K562 (cell line): Measurements from ENCODE around the gene CYP46A1. TPM values are rescaled to one million over a fixed set of nuclear protein-coding genes. Genes with fewer than 3 reads are reported as not detected.

Experiments used
- ATAC-seq: fragments of 200-7000 bp; cut with Tn5 transposase; 3 replicates; pipeline ENCODE4 v1.9.1; 2020; ENCODE audit warnings: moderate library complexity
- BruUV-seq: library from RNA; stranded (reverse); fragments of 400-500 nt; replicated peaks from 2 replicates; lab custom pipeline; 2021; lab: Mats Ljungman, UMichigan
- CTCF ChIA-PET: fragments of 300-600 bp; formaldehyde crosslinking; extraction: SDS; loops from one replicate; lab custom pipeline; 2021; ENCODE audit warnings: low intra/inter-chr PET ratio; lab: Yijun Ruan, JAX
- POLR2A ChIA-PET: fragments of 300-600, 350-650 bp; sonication (Branson Sonifier 250); formaldehyde crosslinking; extraction: SDS; loops from one replicate; lab custom pipeline; 2021; ENCODE audit warnings: antibody characterized with exemption, inconsistent platforms; lab: Yijun Ruan, JAX
- DNase-seq, 4 experiments: peaks; one replicate each; pipeline versions ENCODE4 v3.0.0 to v3.0.0-alpha.2; 2011 to 2018; ENCODE audit warnings: low spot score in 3 of 4, mixed read lengths in 3 of 4; ENCODE audit errors: extremely low read depth in 1 of 4
- FAIRE-seq: peaks from 2 replicates; lab custom pipeline; 2011; peaks lifted over from hg19 to GRCh38; lab: Jason Lieb, UNC
- H2AFZ ChIP-seq: 2 replicates; pipeline ENCODE4 v1.6.0; 2011; ENCODE audit warnings: low read depth, low read length, control low read depth, inconsistent platforms
- H3K27ac ChIP-seq: fragments of 200-600 bp; 3 replicates; pipeline ENCODE4 v1.8.0; 2011; ENCODE audit warnings: low read depth, mild to moderate bottlenecking, control low read depth, inconsistent platforms, low read length, moderate library complexity, mixed read lengths; ENCODE audit errors: extremely low read depth
- H3K27me3 ChIP-seq, 2 experiments: fragments of 300-600 bp in 1 of 2; 2 replicates in 1 of 2; 3 replicates in 1 of 2; pipeline versions ENCODE4 v1.6.0 to v1.8.0; 2011; ENCODE audit warnings: inconsistent platforms in 2 of 2, low read length in 2 of 2, mild to moderate bottlenecking in 1 of 2, mixed read lengths in 1 of 2, moderate library complexity in 1 of 2; ENCODE audit not compliant: control insufficient read depth in 2 of 2, insufficient read depth in 2 of 2
- H3K36me3 ChIP-seq: fragments of 300-600 bp; 3 replicates; pipeline ENCODE4 v1.8.0; 2011; ENCODE audit warnings: mild to moderate bottlenecking, low read length, inconsistent platforms; ENCODE audit not compliant: control insufficient read depth, insufficient read depth
- H3K4me1 ChIP-seq, 2 experiments: fragments of 200-600 bp in 1 of 2; replicated peaks in 1 of 2; 2 replicates in 1 of 2; 3 replicates in 1 of 2; pipeline versions ENCODE4 v1.5.1 to v1.8.0; 2011; ENCODE audit warnings: inconsistent platforms in 2 of 2, low read length in 2 of 2, mild to moderate bottlenecking in 1 of 2, mixed read lengths in 1 of 2, moderate library complexity in 1 of 2; ENCODE audit not compliant: control insufficient read depth in 2 of 2, insufficient read depth in 2 of 2
- H3K4me2 ChIP-seq: 2 replicates; pipeline ENCODE4 v1.6.1; 2011; ENCODE audit warnings: low read length, control low read depth, inconsistent platforms, mixed read lengths; ENCODE audit not compliant: insufficient read depth
- H3K4me3 ChIP-seq: fragments of 200-600 bp; sonication (generic), shearing (Covaris generic); 2 replicates; pipeline ENCODE4 v1.5.1; 2016; ENCODE audit warnings: control low read depth, inconsistent platforms
- H3K79me2 ChIP-seq: fragments of 200-600 bp; 3 replicates; pipeline ENCODE4 v1.8.0; 2011; ENCODE audit warnings: low read length, inconsistent platforms; ENCODE audit not compliant: control insufficient read depth, insufficient read depth
- H3K9ac ChIP-seq, 2 experiments: 2 replicates each; pipeline versions ENCODE4 v1.6.0 to v1.6.1; 2011; ENCODE audit warnings: low read depth in 2 of 2, low read length in 2 of 2, control low read depth in 1 of 2, inconsistent platforms in 1 of 2, mild to moderate bottlenecking in 1 of 2, mixed read lengths in 1 of 2; ENCODE audit not compliant: insufficient read depth in 1 of 2
- H3K9me1 ChIP-seq: one replicate; pipeline ENCODE4 v1.6.0; 2011; ENCODE audit warnings: inconsistent platforms, mild to moderate bottlenecking, low read length, moderate library complexity; ENCODE audit not compliant: control insufficient read depth, insufficient read depth
- H3K9me3 ChIP-seq: replicated peaks from 2 replicates; pipeline ENCODE4 v1.5.1; 2011; ENCODE audit warnings: low read depth, low read length, inconsistent platforms; ENCODE audit not compliant: control insufficient read depth, insufficient read depth
- H4K20me1 ChIP-seq: replicated peaks from 2 replicates; pipeline ENCODE4 v1.6.1; 2011; ENCODE audit warnings: low read length, inconsistent platforms, mixed read lengths; ENCODE audit not compliant: control insufficient read depth, insufficient read depth
- CHCHD3 ChIP-seq: fragments of 250-450 bp; sonication (Bioruptor Pico); IDR thresholded peaks from 2 replicates; pipeline ENCODE4 v2.1.2; 2022; ENCODE audit warnings: mild to moderate bottlenecking
- CTCFL ChIP-seq: IDR thresholded peaks from 2 replicates; pipeline ENCODE4 v1.6.1; 2011; ENCODE audit warnings: borderline replicate concordance, low read depth, mild to moderate bottlenecking, moderate library complexity, low read length; ENCODE audit not compliant: insufficient read depth, poor library complexity, severe bottlenecking
- ELF2 ChIP-seq: fragments of 250-450 bp; sonication (Bioruptor Pico); IDR thresholded peaks from 2 replicates; pipeline ENCODE4 v1.5.0; 2021; ENCODE audit warnings: mild to moderate bottlenecking
- HMG20B ChIP-seq: fragments of 250-450 bp; sonication (Bioruptor Pico); IDR thresholded peaks from 2 replicates; pipeline ENCODE4 v1.5.0; 2021; ENCODE audit warnings: mild to moderate bottlenecking
- HNRNPLL ChIP-seq: fragments of 200-400 bp; formaldehyde crosslinking; IDR thresholded peaks from 2 replicates; pipeline ENCODE4 v1.6.1; 2017; ENCODE audit warnings: low read length, low read depth, mild to moderate bottlenecking; ENCODE audit not compliant: poor library complexity, severe bottlenecking
- NFE2 ChIP-seq: IDR thresholded peaks from 2 replicates; pipeline ENCODE4 v1.6.1; 2014; ENCODE audit warnings: antibody characterized with exemption, low read depth
- RBBP5 ChIP-seq: fragments of 200-600 bp; sonication (generic); IDR thresholded peaks from 2 replicates; pipeline ENCODE4 v1.6.1; 2012; ENCODE audit warnings: borderline replicate concordance, mild to moderate bottlenecking, low read length, control low read depth, inconsistent platforms; ENCODE audit not compliant: insufficient read depth, poor library complexity, severe bottlenecking
- SLC30A9 ChIP-seq: fragments of 250-450 bp; sonication (Bioruptor Pico); IDR thresholded peaks from 2 replicates; pipeline ENCODE4 v1.8.0; 2022; ENCODE audit warnings: mild to moderate bottlenecking, moderate library complexity
- ZNF121 ChIP-seq: sonication (generic); formaldehyde crosslinking; conservative IDR thresholded peaks from 2 replicates; pipeline ENCODE4 v1.8.0; 2022; ENCODE audit warnings: missing genetic modification reagents
- WGBS: fragments of 100-300 bp; shearing (Covaris generic); methylation state at CpG from one replicate; pipeline ENCODE4 v1.1.6; 2016; ENCODE audit warnings: low coverage, mixed read lengths; ENCODE audit not compliant: insufficient coverage; ENCODE audit errors: missing lambda C conversion rate; 5-methylcytosine and 5-hydroxymethylcytosine counted together
- in situ Hi-C: fragments of 300-500 bp; cut with MboI; formaldehyde crosslinking; loops from 4 replicates; pipeline ENCODE4 v1.15.0; 2018; ENCODE audit warnings: inconsistent platforms, mixed read lengths
- intact Hi-C: fragments of 100-400 bp; cut with micrococcal nuclease; formaldehyde crosslinking; loops from 2 replicates; pipeline ENCODE4 v1.14.2; 2022
- polyA plus RNA-seq, 8 experiments: library from polyadenylated mRNA; depleted of rRNA in 4 of 8; stranded (reverse) in 5 of 8; unstranded in 3 of 8; fragments of >200 nt; fragmentation: Nextera tagmentation in 2 of 8; fragmentation: Illumina TruSeq in 1 of 8; extraction: Ambion mirVana in 2 of 8; extraction: Trizol in 1 of 8; gene quantifications; 2 replicates each; pipeline versions ENCODE4 v1.2.1 to v1.2.3, GENCODE V29; 2011 to 2014; ENCODE audit warnings: inconsistent platforms in 1 of 8, missing spikeins in 1 of 8
- total RNA-seq, 7 experiments: library from RNA; depleted of rRNA in 6 of 7; stranded (reverse); fragments of >200 nt in 6 of 7; fragmentation: Illumina TruSeq in 2 of 7; extraction: Trizol in 2 of 7; gene quantifications; 2 replicates each; pipeline versions ENCODE4 v1.2.1 to v1.2.3, GENCODE V29; 2011 to 2021; ENCODE audit warnings: low replicate concordance in 1 of 7

The CYP46A1 gene
- total and polyA plus RNA-seq, 9 of the 15 experiments (the other 6 are each of a cell fraction or from before 2014, with no cell fraction given) = not detected

- Histone ChIP-seq H3K4me1 (peaks cover 0 to 13% of the 10 kb centered on the region in 2 experiments; a peak in 2 of 5 replicates), H3K4me2 (no peak overlapping the region), H2AFZ (no peak overlapping the region), H3K9me1 (no peaks in the 10 kb centered on the region), H4K20me1 (no peaks in the 10 kb centered on the region), H3K4me3 (no peak overlapping the region), H3K9me3 (no peaks in the 10 kb centered on the region; the same call in 1 of the 2 replicates), H3K27me3 (peaks cover 0 to 28% of the 10 kb centered on the region in 2 experiments; a peak in 2 of 5 replicates), H3K27ac (no peak overlapping the region), H3K36me3 (no peaks in the 10 kb centered on the region), H3K79me2 (no peaks in the 10 kb centered on the region; the same call in 2 of the 3 replicates), H3K9ac (no peak overlapping the region)
- in situ Hi-C loops = no loop called here
- intact Hi-C loops = no loop called here
- CTCF ChIA-PET = no interaction called here
- no peak for FAIRE-seq
- ATAC-seq = no peak
- POLR2A ChIA-PET = no interaction called here
- DNase-seq = no peak
- no TSS peak for BruUV-seq
- TF ChIP-seq HMG20B (CRISPR knock-in tag) (no peak), NFE2 (no peak), SLC30A9 (CRISPR knock-in tag) (no peak), ZNF121 (no peak), CTCFL (no peak), HNRNPLL (no peak), ELF2 (CRISPR knock-in tag) (no peak), CHCHD3 (CRISPR knock-in tag) (no peak), RBBP5 (no peak)
- WGBS = 4% methylated on average over 2 of the region's 2 CpGs
These were observed 5.0 kb upstream of the CYP46A1 start for GRCh38 chr14:99679111-99679510.
